ENCODE measurements around the gene NPTX2. TPM values are rescaled to one million over a fixed set of nuclear protein-coding genes. Genes with fewer than 3 reads are reported as not detected.

Gene NPTX2
- total RNA-seq, 6 donors from 2014 or later = 0.30 to 1.3 (median 0.95) TPM; not detected in 2

DNA sequence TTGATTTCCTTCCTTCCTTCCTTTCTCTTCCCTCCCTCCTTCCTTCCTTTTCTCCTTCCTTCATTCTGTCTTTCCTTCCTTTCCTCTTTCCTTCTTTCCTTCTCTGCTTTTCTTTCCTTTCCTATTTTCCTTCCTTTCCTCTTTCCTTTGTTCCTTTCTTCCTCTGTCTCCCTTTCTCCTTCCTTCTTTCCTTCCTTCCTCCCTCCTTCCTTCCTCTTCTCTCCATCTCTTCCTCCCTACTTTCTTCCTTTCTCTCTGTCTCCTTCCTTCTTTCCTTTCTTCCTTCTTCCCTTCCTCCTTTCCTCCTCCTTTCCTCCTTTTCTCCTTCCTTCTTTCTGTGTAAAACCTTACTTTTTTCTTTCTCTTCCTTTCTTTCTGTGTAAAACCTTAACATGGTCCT, 32.3 kb upstream of the NPTX2 start:
- Histone ChIP-seq H3K4me1 (no peaks in the 10 kb centered on the region), H3K9me3 (peaks cover 0 to 3% (median 0%) of the 10 kb centered on the region in 4 donors), H3K36me3 (no peaks in the 10 kb centered on the region), H3K4me3 (no peak overlapping the region), H3K27me3 (no peaks in the 10 kb centered on the region), H3K27ac (no peak overlapping the region)
- TF ChIP-seq CTCF (IDR thresholded peaks at IDR 0.05) = no peak
- TF ChIP-seq POLR2AphosphoS5 (IDR thresholded peaks at IDR 0.05) = no peak
- TF ChIP-seq POLR2A (IDR thresholded peaks at IDR 0.05) = no peak
- no peak for TF ChIP-seq EP300 (IDR thresholded peaks at IDR 0.05)
- DNase-seq (no peak), ATAC-seq (ENCODE audit: low FRiP score in 2 of 2) (no peak)

DNA sequence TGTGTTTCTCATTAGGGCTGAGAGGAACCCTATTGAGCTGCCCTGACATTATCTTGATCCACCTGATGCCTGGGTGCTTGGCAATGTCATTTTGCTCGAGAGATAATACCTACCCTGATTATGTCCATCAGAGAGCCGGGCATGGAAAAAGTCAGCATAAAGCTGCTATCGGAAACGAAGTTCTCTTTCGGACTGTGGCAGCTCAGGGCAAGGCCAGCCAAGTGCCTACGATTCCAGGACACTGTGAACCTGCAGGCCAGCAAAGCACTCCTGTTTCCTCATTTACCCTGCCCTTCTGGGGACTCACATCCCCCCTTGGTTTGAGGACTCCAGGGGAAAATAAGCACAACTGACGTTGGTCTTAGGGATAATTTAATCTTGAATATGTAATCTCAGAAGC, 25.2 kb upstream of the NPTX2 start:
- Histone ChIP-seq H3K4me1 (no peaks in the 10 kb centered on the region), H3K27me3 (no peaks in the 10 kb centered on the region), H3K9me3 (no peaks in the 10 kb centered on the region), H3K4me3 (no peak overlapping the region), H3K27ac (no peak overlapping the region), H3K36me3 (no peaks in the 10 kb centered on the region)
- TF ChIP-seq POLR2AphosphoS5 (IDR thresholded peaks at IDR 0.05) (no peak), CTCF (IDR thresholded peaks at IDR 0.05) (no peak), EP300 (IDR thresholded peaks at IDR 0.05) (no peak)
- WGBS, 2 donors = 77 to 84% methylated on average over 7 of the region's 7 CpGs
- DNase-seq (no peak), ATAC-seq (ENCODE audit: low FRiP score in 2 of 2) (no peak)

DNA sequence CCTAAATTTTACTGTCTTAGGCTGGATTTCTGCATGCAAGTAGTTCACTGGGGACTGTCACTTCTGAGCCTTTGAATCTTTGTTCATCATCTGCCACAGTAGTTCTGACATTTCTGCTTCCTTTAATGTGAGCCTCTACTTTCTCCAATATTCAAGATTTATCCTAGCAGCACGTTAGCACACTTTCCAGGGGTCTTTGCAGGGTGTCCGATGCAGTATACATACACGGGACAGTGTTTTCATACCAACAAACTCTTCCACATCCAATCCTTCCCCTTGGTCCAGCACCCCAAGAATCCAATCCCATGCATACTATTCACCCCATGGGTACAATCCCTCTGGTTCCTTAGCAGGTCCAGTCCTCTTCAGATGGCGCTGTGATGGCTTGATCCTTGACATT, 22.7 kb upstream of the NPTX2 start:
- Histone ChIP-seq H3K27me3 (no peaks in the 10 kb centered on the region), H3K36me3 (no peaks in the 10 kb centered on the region), H3K9me3 (no peaks in the 10 kb centered on the region), H3K27ac (no peak overlapping the region), H3K4me3 (no peak overlapping the region), H3K4me1 (no peaks in the 10 kb centered on the region)
- ATAC-seq (ENCODE audit: low FRiP score in 2 of 2) (no peak), DNase-seq (no peak)
- TF ChIP-seq POLR2AphosphoS5 (IDR thresholded peaks at IDR 0.05) = no peak
- no peak for TF ChIP-seq POLR2A (IDR thresholded peaks at IDR 0.05)
- no peak for TF ChIP-seq CTCF (IDR thresholded peaks at IDR 0.05)
- TF ChIP-seq EP300 (IDR thresholded peaks at IDR 0.05) = no peak
- 83 to 86% methylated on average over 4 of the region's 4 CpGs for WGBS, 2 donors

DNA sequence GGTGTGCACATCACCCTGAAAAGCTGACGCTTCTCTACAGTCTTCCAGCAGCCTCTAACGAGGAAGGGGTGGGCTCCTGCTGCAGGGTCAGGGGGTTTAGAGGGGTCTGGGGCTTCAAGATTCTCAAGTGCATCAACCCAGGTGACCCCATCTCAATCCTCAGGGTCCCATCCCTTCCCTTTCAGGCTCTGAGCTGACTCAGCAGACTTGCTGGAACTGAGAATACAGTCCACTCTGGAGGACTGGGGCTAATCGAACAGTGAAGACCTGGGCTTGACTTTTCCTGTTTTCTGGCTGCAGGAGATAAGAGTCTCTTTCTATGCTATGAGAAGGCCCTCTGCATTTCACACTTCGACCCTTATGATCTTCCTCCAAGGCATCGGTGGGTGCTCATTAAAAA, 22.3 kb upstream of the NPTX2 start:
- H3K4me3 ChIP-seq = no peak overlapping the region
- H3K36me3 ChIP-seq = no peaks in the 10 kb centered on the region
- H3K27me3 ChIP-seq = no peaks in the 10 kb centered on the region
- ATAC-seq (ENCODE audit: low FRiP score in 2 of 2) (no peak), DNase-seq (no peak)
- no peaks in the 10 kb centered on the region for H3K9me3 ChIP-seq
- no peak for TF ChIP-seq CTCF (IDR thresholded peaks at IDR 0.05)
- no peak for TF ChIP-seq POLR2AphosphoS5 (IDR thresholded peaks at IDR 0.05)
- TF ChIP-seq POLR2A (IDR thresholded peaks at IDR 0.05) = no peak
- TF ChIP-seq EP300 (IDR thresholded peaks at IDR 0.05) = no peak
- WGBS, 2 donors = 74 to 75% methylated on average over 3 to 5 of the region's 5 CpGs
- H3K4me1 ChIP-seq = no peaks in the 10 kb centered on the region
- no peak overlapping the region for H3K27ac ChIP-seq

DNA sequence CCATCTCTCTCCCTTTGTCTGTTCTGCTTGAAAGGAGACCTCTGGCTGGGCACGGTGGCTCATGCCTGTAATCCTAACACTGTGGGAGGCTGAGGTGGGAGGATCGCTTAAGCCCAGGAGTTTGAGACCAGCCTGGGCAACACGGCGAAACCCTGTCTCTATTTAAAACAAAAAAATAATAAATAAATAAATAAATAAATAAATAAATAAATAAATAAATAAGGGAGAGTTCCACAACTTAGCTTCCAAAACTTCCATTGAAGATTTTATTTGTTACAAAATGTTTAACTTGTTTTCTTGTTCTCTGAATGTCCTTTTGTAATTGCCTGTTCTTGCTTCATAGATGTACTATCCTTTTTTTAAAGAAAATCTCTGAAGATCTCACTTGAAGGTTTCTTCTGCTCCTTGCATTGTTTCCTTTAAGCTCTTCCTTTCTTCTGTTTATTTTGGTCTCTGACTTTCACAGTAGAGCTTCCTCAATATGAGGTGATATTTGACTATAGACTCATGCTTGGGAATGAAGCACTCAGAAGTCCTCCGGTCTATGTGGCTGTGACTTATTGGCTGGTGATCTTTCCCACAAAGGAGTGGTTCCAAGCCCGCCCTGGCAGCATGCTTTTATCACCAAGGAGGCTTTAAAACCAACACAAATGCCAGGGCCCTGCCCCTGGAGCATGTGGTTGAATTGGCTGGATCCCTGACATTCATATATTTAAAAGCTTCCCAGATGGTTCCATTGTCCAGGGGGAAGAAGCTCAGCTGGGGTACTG, 18.1 kb upstream of the NPTX2 start:
- Histone ChIP-seq H3K27ac (no peak overlapping the region), H3K4me3 (no peak overlapping the region), H3K27me3 (no peaks in the 10 kb centered on the region), H3K36me3 (no peaks in the 10 kb centered on the region), H3K9me3 (no peaks in the 10 kb centered on the region), H3K4me1 (no peaks in the 10 kb centered on the region)
- DNase-seq (no peak), ATAC-seq (ENCODE audit: low FRiP score in 2 of 2) (no peak)
- WGBS, 2 donors = 74 to 87% methylated on average over 6 of the region's 6 CpGs
- TF ChIP-seq EP300 (IDR thresholded peaks at IDR 0.05) (no peak), POLR2A (IDR thresholded peaks at IDR 0.05) (no peak), CTCF (IDR thresholded peaks at IDR 0.05) (no peak), POLR2AphosphoS5 (IDR thresholded peaks at IDR 0.05) (no peak)

Data from upper lobe of left lung (tissue), 6 donors.